Thymus (tissue), 11 donors: ENCODE data around the gene PACSIN2. TPM values are rescaled to one million over a fixed set of nuclear protein-coding genes. Genes with fewer than 3 reads are reported as not detected.
A peak's percentile ranks its signal among the peaks of the same experiment; 100 is the strongest.
"Not testable (repeated sequence)": the region's sequence is repeated elsewhere in the genome, so short reads cannot be mapped to it uniquely, and the experiment has no call there.

Experiments
- DNase-seq, 9 donors: peaks; one replicate each; pipeline ENCODE4 v3.0.0-alpha.2; 2013; ENCODE audit warnings: low spot score in 9 of 9, low read depth in 6 of 9, missing footprints in 1 of 9
- H3K27ac ChIP-seq, 2 donors: one replicate each; pipeline ENCODE4 v1.5.1; 2013; ENCODE audit warnings: control low read depth in 1 of 2, low read depth in 1 of 2, low read length in 1 of 2, mild to moderate bottlenecking in 1 of 2, moderate library complexity in 1 of 2
- H3K27me3 ChIP-seq, 2 donors: one replicate each; pipeline ENCODE4 v1.5.1; 2013; ENCODE audit warnings: low read length in 1 of 2; ENCODE audit not compliant: control insufficient read depth in 2 of 2, insufficient read depth in 1 of 2
- H3K36me3 ChIP-seq, 2 donors: one replicate each; pipeline ENCODE4 v1.5.1; 2013; ENCODE audit warnings: low read length in 1 of 2, mild to moderate bottlenecking in 1 of 2, moderate library complexity in 1 of 2; ENCODE audit not compliant: control insufficient read depth in 2 of 2, insufficient read depth in 2 of 2
- H3K4me1 ChIP-seq, 2 donors: one replicate each; pipeline ENCODE4 v1.5.1; 2013; ENCODE audit warnings: low read length in 2 of 2; ENCODE audit not compliant: control insufficient read depth in 2 of 2, insufficient read depth in 2 of 2
- H3K4me3 ChIP-seq, 2 donors: one replicate each; pipeline ENCODE4 v1.5.1; 2013; ENCODE audit warnings: low read length in 2 of 2, control low read depth in 1 of 2, mild to moderate bottlenecking in 1 of 2
- H3K9me3 ChIP-seq, 2 donors: one replicate each; pipeline ENCODE4 v1.5.1; 2013; ENCODE audit warnings: low read length in 1 of 2, mild to moderate bottlenecking in 1 of 2; ENCODE audit not compliant: control insufficient read depth in 2 of 2, insufficient read depth in 1 of 2
- WGBS: extraction: QIAGEN DNeasy Blood & Tissue Kit; methylation state at CpG from one replicate; pipeline ENCODE4 v1.1.7; 2013; 5-methylcytosine and 5-hydroxymethylcytosine counted together
- polyA plus RNA-seq: library from polyadenylated mRNA; stranded (reverse); fragments of 200-250 nt; gene quantifications from one replicate; pipeline ENCODE4 v1.2.3, GENCODE V29; 2013
- total RNA-seq: library from RNA; stranded (reverse); fragments of 120-200 nt; gene quantifications from one replicate; pipeline ENCODE4 v1.2.4, GENCODE V29; 2013
- donor health status: healthy.

The PACSIN2 gene
- total and polyA plus RNA-seq, 2 donors = 27.0 to 36.0 TPM

GRCh38 chr22:42931421-42932196 is 83.3 kb downstream of the PACSIN2 start:
- no peak overlapping the region for H3K4me3 ChIP-seq
- H3K27me3 ChIP-seq = no peaks in the 10 kb centered on the region
- H3K4me1 ChIP-seq = peaks cover 0 to 27% of the 10 kb centered on the region in 2 donors
- peaks cover 0 to 3% of the 10 kb centered on the region in 2 donors for H3K36me3 ChIP-seq
- no peaks in the 10 kb centered on the region for H3K9me3 ChIP-seq
- 56% methylated on average over 10 of the region's 10 CpGs for WGBS
- DNase-seq = no peak
- H3K27ac ChIP-seq = peak overlapping the region; percentile 48 to 67

GRCh38 chr22:42930810-42931420 is 84.0 kb downstream of the PACSIN2 start:
- peaks cover 0 to 3% of the 10 kb centered on the region in 2 donors for H3K36me3 ChIP-seq
- no peak for DNase-seq
- H3K27ac ChIP-seq = peak overlapping the region; percentile 36 to 67
- H3K9me3 ChIP-seq = no peaks in the 10 kb centered on the region
- H3K4me3 ChIP-seq = no peak overlapping the region
- no peaks in the 10 kb centered on the region for H3K27me3 ChIP-seq
- peaks cover 0 to 29% of the 10 kb centered on the region in 2 donors for H3K4me1 ChIP-seq
- 95% methylated on average over 9 of the region's 9 CpGs for WGBS

- Histone ChIP-seq H3K36me3 (peaks cover 0 to 3% of the 10 kb centered on the region in 2 donors), H3K4me3 (no peak overlapping the region), H3K27me3 (no peaks in the 10 kb centered on the region), H3K27ac (peak overlapping the region in 1 of 2 donors; percentile 4), H3K9me3 (no peaks in the 10 kb centered on the region), H3K4me1 (peaks cover 2 to 40% of the 10 kb centered on the region in 2 donors)
- 74% methylated on average over 6 of the region's 6 CpGs for WGBS
- no peak for DNase-seq
These were observed 85.2 kb downstream of the PACSIN2 start for GRCh38 chr22:42929838-42930155.

- 89% methylated on average over 14 of the region's 14 CpGs for WGBS
- Histone ChIP-seq H3K36me3 (peaks cover 0 to 3% of the 10 kb centered on the region in 2 donors), H3K4me1 (peaks cover 2 to 41% of the 10 kb centered on the region in 2 donors), H3K9me3 (no peaks in the 10 kb centered on the region), H3K27me3 (no peaks in the 10 kb centered on the region), H3K4me3 (no peak overlapping the region), H3K27ac (peak overlapping the region in 1 of 2 donors; percentile 42)
- no peak for DNase-seq
These were observed 85.7 kb downstream of the PACSIN2 start for GRCh38 chr22:42928969-42929837.

- WGBS = 82% methylated on average over 6 of the region's 6 CpGs
- Histone ChIP-seq H3K4me1 (peaks cover 2 to 37% of the 10 kb centered on the region in 2 donors), H3K4me3 (no peak overlapping the region), H3K9me3 (no peaks in the 10 kb centered on the region), H3K27ac (no peak overlapping the region), H3K27me3 (no peaks in the 10 kb centered on the region), H3K36me3 (peaks cover 0 to 3% of the 10 kb centered on the region in 2 donors)
- DNase-seq = no peak
These were observed 87.0 kb downstream of the PACSIN2 start for GRCh38 chr22:42927966-42928365.

- Histone ChIP-seq H3K36me3 (peaks cover 0 to 3% of the 10 kb centered on the region in 2 donors), H3K4me1 (peaks cover 2 to 45% of the 10 kb centered on the region in 2 donors), H3K27me3 (no peaks in the 10 kb centered on the region), H3K9me3 (no peaks in the 10 kb centered on the region), H3K27ac (no peak overlapping the region), H3K4me3 (no peak overlapping the region)
- 97% methylated on average over 5 of the region's 5 CpGs for WGBS
- no peak for DNase-seq
These were observed 88.2 kb downstream of the PACSIN2 start for GRCh38 chr22:42926768-42927167.

- Histone ChIP-seq H3K4me1 (peaks cover 2 to 43% of the 10 kb centered on the region in 2 donors), H3K4me3 (no peak overlapping the region), H3K27ac (no peak overlapping the region), H3K27me3 (no peaks in the 10 kb centered on the region), H3K36me3 (peaks cover 0 to 3% of the 10 kb centered on the region in 2 donors), H3K9me3 (no peaks in the 10 kb centered on the region)
- whole genome bisulfite sequencing = 63% methylated on average over 4 of the region's 4 CpGs
- DNase-seq = no peak
These were observed 88.8 kb downstream of the PACSIN2 start for GRCh38 chr22:42926104-42926503.

GRCh38 chr22:42925598-42925997 is 89.4 kb downstream of the PACSIN2 start:
- Histone ChIP-seq H3K36me3 (peaks cover 0 to 3% of the 10 kb centered on the region in 2 donors), H3K9me3 (no peaks in the 10 kb centered on the region), H3K4me1 (peaks cover 2 to 38% of the 10 kb centered on the region in 2 donors), H3K4me3 (no peak overlapping the region), H3K27ac (no peak overlapping the region), H3K27me3 (no peaks in the 10 kb centered on the region)
- 12% methylated on average over 6 of the region's 6 CpGs for WGBS
- DNase-seq = peak in 1 of 9 donors; percentile 41

- H3K4me3 ChIP-seq, H3K27me3 ChIP-seq, H3K27ac ChIP-seq, H3K9me3 ChIP-seq, H3K36me3 ChIP-seq, DNase-seq: not testable (repeated sequence)
- 97% methylated on average over 10 of the region's 10 CpGs for WGBS
- peaks cover 2 to 34% of the 10 kb centered on the region in 2 donors for H3K4me1 ChIP-seq
These were observed 89.9 kb downstream of the PACSIN2 start for GRCh38 chr22:42925031-42925430.
